ENCODE data around the gene SNRPB.

Gene SNRPB

GRCh38 chr20:2418388-2418787 lies 52.2 kb downstream of the SNRPB start:
- DNase-seq: no peak

DNA sequence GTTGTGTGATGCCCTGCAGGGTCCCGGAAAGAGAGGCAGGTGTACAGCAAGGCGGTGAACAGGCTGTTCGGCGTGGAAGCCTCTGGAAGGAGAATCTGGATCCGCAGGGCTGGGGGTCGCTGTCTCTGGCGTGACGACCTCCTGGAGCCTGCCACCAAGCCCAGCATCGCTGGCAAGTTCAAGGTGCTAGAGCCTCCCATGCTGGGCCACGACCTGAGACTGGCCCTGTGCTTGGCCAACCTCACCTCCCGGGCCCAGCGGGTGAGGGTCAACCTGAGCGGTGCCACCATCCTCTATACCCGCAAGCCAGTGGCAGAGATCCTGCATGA lies 53.4 kb downstream of the SNRPB start:
- no peak for DNase-seq

DNA sequence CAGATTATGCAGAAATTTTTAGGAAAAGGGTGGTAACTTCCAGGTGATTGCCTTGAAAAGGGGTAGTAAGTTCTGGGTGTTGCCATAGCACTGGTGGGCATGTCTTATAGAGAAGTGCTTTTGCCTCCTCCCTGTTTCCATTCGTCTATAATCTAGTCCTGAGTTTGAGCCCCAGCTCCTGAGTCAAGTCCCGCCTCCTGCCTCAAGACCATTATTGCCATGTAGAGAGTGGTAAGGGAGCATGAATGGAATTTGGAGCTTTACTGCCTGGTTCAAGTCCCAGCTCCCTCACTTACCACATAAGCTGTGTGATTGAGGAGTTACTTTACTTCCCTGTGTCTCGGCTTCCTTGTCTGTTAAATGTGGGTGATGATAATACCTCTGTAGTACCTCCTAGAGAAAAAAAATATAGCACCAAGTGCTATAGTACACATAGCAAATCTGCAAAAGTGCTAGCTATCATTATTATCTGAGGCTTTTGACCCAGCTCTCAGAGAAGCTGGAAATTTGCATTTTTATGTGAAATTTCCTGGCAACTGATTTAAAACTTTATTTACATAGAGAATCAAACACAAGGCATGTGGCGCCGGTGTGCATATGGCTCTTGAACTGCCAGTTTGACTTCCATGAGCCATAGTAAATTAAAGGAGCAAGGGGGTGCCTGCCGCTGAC lies 53.9 kb downstream of the SNRPB start:
- no peak for DNase-seq

All from CD4-positive, alpha-beta T cell treated with Interleukin-10 for 1 hour (primary cell).